ENCODE measurements around the gene FTSJ1.

Gene FTSJ1

DNA sequence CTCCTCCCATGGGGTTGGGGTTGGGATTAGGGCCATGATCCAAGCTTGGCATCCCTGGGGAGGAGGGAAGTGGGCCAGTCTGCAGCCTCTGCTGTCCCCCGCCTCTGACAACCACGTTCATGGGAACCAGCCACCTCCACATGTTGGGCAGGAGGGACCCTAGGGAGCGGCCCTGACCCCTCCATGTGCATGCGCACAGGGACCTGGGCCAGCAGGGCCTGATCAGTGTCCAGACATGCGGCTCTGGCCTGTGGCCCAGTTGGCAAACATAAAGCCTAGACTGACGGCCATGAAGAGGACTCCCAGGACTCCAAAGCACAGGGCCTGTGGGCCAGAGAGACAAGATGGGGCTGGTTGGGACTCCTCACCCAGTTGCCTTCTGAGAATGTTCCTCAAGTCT, 17.3 kb upstream of the FTSJ1 start:
- TF ChIP-seq, protein P1, sequence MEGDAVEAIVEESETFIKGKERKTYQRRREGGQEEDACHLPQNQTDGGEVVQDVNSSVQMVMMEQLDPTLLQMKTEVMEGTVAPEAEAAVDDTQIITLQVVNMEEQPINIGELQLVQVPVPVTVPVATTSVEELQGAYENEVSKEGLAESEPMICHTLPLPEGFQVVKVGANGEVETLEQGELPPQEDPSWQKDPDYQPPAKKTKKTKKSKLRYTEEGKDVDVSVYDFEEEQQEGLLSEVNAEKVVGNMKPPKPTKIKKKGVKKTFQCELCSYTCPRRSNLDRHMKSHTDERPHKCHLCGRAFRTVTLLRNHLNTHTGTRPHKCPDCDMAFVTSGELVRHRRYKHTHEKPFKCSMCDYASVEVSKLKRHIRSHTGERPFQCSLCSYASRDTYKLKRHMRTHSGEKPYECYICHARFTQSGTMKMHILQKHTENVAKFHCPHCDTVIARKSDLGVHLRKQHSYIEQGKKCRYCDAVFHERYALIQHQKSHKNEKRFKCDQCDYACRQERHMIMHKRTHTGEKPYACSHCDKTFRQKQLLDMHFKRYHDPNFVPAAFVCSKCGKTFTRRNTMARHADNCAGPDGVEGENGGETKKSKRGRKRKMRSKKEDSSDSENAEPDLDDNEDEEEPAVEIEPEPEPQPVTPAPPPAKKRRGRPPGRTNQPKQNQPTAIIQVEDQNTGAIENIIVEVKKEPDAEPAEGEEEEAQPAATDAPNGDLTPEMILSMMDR (conservative IDR thresholded peaks at IDR 0.05; ENCODE audit: control insufficient read depth, insufficient read depth, low read depth, low read length): no peak
- DNase-seq (ENCODE audit: low read depth): no peak
- H3K4me3 ChIP-seq (ENCODE audit: control insufficient read depth, low read depth, low read length): no peak overlapping the region

DNA sequence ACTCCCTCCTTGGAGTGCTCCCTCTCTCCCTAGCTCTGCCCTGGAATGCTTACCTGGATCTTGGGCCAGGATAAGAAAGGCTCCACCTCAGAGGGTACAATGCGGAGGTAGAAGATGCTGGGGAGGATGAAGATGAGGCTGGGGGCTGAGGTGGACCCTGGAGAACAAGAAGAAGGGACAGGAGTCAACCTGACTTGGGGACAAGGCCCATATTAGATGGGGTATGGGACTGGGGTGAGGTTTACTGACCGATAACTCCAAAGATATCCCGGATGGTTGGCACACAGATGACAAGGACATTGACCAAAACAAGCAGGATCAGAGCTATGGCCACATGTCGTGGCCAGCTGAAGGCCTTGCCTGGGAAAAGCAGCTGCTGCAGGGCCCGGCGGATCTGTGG, 16.5 kb upstream of the FTSJ1 start:
- no peak for DNase-seq (ENCODE audit: low read depth)
- H3K4me3 ChIP-seq (ENCODE audit: control insufficient read depth, low read depth, low read length): no peak overlapping the region
- TF ChIP-seq, protein P1 (conservative IDR thresholded peaks at IDR 0.05; ENCODE audit: control insufficient read depth, insufficient read depth, low read depth, low read length): no peak

DNA sequence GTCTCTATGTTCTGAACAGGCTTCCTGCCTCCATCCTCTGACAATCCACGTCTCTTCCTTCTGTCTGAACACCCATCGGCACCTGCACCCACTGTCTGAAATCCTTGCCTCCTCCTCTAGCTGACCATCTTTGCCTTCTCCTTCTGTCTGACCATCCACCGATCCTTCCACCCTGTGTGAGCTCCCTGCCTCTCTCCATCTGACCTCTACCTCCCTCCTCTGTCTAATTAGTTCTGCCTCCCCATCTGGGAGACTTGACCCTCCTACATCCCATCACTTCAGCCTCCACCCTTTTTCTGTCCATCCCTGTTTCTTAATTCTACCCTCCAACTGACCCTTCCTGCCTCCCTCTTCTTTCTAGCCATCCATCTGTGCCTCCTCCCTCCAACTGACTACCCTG, 16.0 kb upstream of the FTSJ1 start:
- TF ChIP-seq, protein P1 (conservative IDR thresholded peaks at IDR 0.05; ENCODE audit: control insufficient read depth, insufficient read depth, low read depth, low read length): no peak
- DNase-seq (ENCODE audit: low read depth): no peak
- H3K4me3 ChIP-seq (ENCODE audit: control insufficient read depth, low read depth, low read length): no peak overlapping the region

DNA sequence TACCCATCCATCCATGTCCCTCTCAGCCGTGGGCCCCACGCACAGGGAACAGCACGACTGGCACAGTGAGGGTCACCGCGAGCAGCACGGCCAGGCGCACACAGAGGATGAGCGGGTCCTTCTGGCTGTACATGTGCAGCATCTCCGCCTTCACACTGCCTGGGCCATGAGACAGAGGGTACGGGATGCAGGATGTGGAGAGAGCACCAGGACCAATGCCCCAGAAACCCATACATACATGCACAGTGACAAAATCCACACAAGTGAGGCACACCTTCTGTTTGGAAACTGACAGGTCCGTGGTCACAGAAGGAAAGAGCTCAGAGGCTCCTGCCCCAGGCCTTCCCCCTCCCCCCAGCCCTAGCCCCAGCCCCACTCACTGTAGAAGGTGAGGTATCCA, 15.4 kb upstream of the FTSJ1 start:
- no peak for DNase-seq (ENCODE audit: low read depth)
- H3K4me3 ChIP-seq (ENCODE audit: control insufficient read depth, low read depth, low read length): no peak overlapping the region
- TF ChIP-seq, protein P1 (conservative IDR thresholded peaks at IDR 0.05; ENCODE audit: control insufficient read depth, insufficient read depth, low read depth, low read length): no peak

DNA sequence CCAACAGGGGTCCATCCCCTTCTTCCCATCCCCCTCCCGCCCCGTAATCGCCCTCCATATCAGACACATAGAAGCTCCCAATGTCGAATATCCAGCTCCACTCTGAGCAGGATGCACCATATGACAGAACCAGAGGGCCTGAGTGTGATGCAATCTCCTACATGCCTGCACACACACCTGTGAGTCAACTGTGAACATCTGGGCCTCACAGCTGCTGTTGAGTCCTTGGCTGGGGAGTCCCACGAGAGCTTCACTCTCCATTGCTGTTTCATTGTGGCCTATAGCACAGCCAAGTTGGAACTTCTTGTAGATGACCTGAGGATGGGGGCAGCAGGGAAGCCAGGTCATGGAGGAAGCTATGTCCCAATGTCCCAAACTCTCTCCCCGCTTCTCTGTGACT, 14.2 kb upstream of the FTSJ1 start:
- DNase-seq (ENCODE audit: low read depth): peak; percentile 60
- TF ChIP-seq, protein P1 (conservative IDR thresholded peaks at IDR 0.05; ENCODE audit: control insufficient read depth, insufficient read depth, low read depth, low read length): no peak

DNA sequence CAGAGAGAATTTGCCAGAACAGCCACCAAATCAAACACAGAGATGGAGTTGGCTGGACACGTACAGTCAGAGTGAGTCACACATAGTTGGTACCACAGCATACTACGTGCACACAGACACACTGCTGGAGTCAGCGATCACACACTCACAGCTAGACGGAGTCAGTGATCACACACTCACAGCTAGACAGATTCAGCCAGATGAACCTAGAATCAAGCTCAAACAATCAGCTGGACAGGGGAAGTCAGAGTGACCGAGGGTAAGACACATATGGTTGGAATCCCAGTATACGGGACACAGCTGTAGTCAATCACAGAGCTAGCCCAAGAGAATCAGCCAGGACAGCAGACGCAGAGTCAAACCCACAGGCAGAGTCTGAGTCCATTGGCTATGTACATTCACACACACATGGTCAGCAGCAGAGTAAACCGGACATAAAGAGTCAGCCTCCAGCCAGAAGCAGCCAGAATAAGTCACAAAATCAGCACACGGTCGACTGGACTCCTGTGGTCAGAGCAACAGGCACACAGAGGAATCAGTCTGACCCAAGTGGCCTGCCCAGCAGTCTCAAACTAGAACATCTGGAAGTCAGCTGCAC, 10.6 kb upstream of the FTSJ1 start:
- TF ChIP-seq, protein P1 (conservative IDR thresholded peaks at IDR 0.05; ENCODE audit: control insufficient read depth, insufficient read depth, low read depth, low read length): no peak
- H3K4me3 ChIP-seq (ENCODE audit: control insufficient read depth, low read depth, low read length): no peak overlapping the region
- peak; percentile 94 for DNase-seq (ENCODE audit: low read depth)

More for the DNA sequence above, 14.2 kb upstream of the FTSJ1 start:
- no peak overlapping the region for H3K4me3 ChIP-seq (ENCODE audit: control insufficient read depth, low read depth, low read length)

DNA sequence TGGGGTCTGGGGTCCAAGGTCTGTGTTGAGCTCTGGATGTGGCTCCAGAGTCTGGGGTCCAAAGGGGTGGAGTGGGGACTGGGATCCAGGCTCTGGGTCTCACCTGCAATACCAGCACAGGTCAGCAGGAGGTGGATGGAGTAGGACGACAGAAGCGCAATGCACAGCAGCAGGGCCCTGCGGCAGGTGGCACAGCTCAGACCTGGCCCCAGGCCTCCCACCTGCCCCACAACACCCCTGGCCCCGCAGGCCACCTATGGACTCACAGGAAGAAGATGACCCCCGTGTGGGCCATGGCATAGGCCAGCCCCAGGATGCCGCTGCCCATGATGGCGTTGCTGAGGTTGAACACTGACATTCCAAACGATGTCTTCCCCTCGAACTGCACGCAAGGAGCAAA, 9.3 kb upstream of the FTSJ1 start:
- TF ChIP-seq, protein P1 (conservative IDR thresholded peaks at IDR 0.05; ENCODE audit: control insufficient read depth, insufficient read depth, low read depth, low read length): peak; percentile 16
- DNase-seq (ENCODE audit: low read depth): no peak
- no peak overlapping the region for H3K4me3 ChIP-seq (ENCODE audit: control insufficient read depth, low read depth, low read length)

All from fibroblast of mammary gland (primary cell).